NCI-H1436 treated with DMSO at 0.1 percent for 48 hours (cell line): ENCODE measurements around the gene MTRF1.
A peak's percentile ranks its signal among the peaks of the same experiment; 100 is the strongest.

Experiments
- DNase-seq: peaks from one replicate; lab custom pipeline; 2025; lab: John Stamatoyannopoulos, UW

The MTRF1 gene

DNA sequence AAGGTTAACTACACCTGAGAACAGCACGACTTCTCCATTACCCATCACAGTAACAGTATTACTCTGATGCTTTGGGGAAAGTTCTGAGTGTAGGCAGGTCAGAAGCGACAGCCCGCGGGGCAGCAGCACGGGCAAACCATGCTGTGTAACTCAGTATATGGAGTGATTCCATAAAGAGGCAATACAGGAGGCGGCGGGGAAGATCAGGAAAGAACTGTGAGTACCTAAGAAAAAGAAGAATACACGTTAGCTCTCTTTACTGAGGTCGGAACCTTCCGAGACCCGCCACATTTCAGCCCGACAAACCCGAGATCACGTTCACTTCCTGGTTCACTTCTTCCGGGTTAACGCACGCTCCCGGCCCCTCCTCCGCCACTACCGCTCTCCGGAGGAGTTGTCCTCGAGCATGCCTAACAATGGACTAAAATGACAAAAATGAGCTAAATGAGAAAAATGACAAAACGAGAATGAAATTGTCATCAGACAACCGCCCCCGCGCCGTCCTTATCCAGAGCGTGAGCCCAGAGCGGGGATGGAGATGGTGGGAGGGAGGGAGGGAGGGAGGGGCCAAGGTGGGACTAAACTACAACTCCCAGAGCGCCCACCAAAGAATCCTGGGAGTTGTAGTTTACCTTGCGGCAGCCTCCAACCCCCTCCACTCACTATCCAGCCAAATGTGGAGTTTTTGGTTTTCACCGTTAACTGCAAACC lies at the start of gene MTRF1:
Gene MTRF1 (minus strand): TSS at position 316 of the 711 bp plus-strand sequence. CDS start 2,669 bp downstream, outside the sequence.
- DNase-seq, result peak; percentile 30

DNA sequence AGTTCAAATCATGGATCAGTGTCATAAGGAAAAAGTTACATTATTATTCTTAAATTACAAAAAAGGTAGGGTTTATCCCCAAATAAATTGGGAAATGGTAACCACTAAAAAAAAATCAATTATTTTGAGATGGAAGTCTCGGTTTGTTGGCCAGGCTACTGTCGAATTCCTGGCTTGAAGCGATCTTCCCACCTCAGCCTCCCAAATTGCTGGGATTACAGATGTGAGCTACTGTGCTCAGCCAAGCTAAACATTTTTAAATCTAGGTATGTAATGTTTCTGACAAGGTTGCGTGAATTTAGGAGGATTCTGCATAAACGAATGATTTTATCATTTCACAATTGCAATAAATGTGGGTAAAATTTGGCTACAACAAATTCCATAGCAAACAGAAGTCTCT lies 49.7 kb upstream of the MTRF1 start:
- no peak for DNase-seq

- no peak for DNase-seq
Observed at GRCh38 chr13:41312176-41312500, 48.8 kb upstream of the MTRF1 start.

- DNase-seq, result no peak
Observed at GRCh38 chr13:41311406-41312175, 48.2 kb upstream of the MTRF1 start.

- DNase-seq, result peak; percentile 19
Observed at GRCh38 chr13:41310963-41311405, 47.6 kb upstream of the MTRF1 start, which contains the start of gene NAA16. TSS of gene NAA16 (plus strand) at chr13:41311267. CDS start at chr13:41311529, 262 bp downstream.

DNA sequence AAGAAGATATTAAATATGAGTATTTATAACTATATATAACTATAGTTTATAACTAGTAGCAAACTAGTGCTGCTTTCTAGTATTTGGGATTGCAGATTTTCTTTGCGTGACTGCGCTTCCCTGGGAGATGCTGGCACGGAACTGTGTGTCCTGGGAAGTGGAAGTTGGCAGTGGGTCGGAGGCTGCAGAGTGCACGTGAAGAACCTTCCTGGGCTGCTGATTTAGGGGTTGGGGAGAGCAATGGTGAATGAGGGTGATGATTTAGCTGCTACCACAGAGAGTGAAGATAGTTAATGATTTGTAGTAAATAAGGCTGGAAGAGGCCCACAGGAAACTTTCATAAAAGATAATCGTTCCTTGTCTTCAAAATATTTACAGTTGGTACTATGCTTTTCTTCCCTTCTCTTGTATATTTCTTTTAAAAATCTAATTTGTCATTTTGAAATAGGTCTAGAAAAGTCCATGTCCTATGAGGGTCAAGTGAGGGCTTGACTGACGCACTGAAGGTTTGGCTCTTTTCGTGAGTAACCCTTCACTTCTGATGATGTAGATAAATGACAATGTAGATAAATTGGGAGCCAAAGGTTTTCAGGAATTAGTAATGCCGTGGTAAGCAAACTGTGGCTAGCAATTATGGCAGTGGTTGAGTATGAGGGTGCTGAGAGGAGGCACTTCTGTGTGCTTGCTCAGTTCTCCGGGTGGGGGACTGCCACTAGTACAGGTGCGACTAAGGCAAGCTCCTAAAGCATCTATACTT lies 44.7 kb upstream of the MTRF1 start:
- DNase-seq, result no peak

GRCh38 chr13:41306271-41307145 lies 43.1 kb upstream of the MTRF1 start:
- no peak for DNase-seq

DNA sequence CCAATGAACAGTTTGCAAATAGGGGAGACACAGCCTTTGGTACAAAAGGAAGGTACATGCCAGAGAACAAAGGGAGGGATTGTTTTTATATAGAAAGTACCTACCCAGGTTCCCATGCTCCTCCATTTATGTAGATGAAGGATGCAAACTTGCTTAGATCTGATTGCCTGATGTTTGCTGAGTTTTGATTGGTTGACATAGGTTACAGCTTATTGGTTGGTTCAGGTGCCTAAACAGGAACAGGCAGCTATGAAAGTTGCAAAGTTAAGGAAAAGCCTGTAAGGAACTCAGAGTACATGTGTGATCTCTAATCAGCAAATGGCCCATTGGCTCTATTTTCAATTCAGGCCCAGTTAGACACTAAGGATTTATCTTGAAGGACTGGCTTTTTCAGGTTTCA lies 41.2 kb upstream of the MTRF1 start:
- DNase-seq, result no peak

- DNase-seq, result no peak
Observed at GRCh38 chr13:41302743-41303142, 39.4 kb upstream of the MTRF1 start.

- DNase-seq, result no peak
Observed at GRCh38 chr13:41299316-41300094, 36.1 kb upstream of the MTRF1 start.

DNA sequence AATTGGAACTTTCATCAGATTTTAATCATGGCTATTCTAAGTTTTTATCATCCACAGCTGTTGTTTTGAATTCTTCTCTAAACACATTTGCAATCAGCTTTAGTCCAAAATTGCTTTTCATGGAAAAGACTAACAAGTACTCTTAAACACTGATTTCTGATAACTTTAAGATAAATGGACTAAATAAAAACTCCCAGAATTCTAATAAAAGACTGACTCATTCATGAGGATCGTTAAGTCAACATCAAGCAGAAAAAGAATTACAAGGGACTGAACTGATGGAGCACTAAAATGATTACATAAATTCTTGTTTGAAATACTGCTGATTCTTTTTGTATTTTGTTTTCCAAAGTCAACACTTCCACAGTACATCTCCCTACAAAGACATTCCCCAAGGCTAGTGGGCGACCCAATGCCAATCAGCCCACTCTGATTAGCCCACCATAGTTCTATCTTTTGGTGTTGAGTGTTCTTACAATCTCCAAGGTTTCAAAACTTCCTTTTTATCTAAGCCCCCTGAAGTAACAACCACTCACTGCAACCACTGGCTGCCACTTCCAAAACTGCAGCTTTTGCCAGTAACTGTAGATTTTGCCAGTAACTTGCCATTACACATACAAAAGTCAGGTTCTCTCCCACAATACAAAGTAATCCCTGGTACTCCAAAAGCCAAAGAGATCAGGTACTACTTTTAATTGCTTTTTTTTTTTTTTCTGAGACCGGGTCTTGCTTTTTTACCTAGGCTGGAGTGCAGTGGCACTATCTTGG lies 33.7 kb upstream of the MTRF1 start:
- no peak for DNase-seq

- no peak for DNase-seq
Observed at GRCh38 chr13:41295973-41296372, 32.6 kb upstream of the MTRF1 start.

DNA sequence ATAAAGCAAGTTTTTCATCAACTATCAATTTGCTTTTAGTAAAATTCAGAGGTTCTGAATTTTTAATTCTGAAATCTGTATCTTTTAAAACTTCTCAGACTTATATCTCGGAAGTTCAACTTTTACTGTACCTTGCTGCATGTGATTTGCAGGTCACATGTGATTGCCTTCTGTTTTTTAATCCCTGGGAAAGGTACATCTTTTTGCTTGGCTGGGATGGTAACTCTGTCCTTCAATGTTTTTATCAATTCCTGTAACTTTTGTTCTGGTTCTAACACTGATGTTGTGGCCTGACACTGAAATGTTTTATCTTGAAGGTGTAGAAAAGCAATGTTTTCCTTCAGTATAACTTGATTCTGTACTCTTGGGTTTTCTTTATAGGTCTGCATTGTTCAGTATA lies 31.5 kb upstream of the MTRF1 start:
- DNase-seq, result no peak

- DNase-seq, result no peak
Observed at GRCh38 chr13:41293272-41293671, 29.9 kb upstream of the MTRF1 start.

DNA sequence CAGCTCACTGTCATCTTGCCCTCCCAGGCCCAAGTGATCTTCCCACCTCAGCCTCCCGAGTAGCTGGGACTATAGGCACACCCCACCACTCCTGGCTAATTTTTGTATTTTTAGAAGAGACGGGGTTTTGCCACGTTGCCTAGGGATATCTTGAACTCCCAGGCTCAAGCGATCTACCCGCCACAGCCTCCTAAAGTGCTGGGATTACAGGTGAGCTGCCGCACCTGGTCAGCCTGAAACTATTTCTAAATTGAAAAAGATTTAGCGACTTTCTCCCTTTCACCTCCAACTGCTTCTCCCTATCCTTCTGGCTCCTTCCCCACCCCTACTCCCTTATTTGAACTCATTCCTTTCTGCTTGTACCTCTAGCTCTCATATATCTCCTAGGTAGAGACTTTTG lies 27.9 kb upstream of the MTRF1 start:
- no peak for DNase-seq

DNA sequence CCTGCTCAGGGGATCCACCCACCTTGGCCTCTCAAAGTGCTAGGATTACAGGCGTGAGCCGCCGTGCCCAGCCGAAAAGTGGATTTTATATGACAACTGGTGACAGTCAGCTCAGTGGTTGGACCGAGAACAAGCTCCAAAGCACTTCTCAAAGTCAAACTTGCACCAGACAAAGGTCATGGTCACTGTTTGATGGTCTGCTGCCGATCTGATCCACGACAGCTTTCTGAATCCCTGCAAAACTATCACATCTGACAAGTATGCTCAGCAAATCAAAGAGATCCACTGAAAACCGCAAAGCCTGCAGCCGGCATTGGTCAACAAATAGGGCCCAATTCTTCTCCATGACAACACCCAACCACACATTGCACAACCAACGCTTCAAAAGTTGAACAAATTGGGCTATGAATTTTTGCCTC lies 26.1 kb upstream of the MTRF1 start:
- no peak for DNase-seq

GRCh38 chr13:41286370-41286769 lies 23.0 kb upstream of the MTRF1 start:
- no peak for DNase-seq

DNA sequence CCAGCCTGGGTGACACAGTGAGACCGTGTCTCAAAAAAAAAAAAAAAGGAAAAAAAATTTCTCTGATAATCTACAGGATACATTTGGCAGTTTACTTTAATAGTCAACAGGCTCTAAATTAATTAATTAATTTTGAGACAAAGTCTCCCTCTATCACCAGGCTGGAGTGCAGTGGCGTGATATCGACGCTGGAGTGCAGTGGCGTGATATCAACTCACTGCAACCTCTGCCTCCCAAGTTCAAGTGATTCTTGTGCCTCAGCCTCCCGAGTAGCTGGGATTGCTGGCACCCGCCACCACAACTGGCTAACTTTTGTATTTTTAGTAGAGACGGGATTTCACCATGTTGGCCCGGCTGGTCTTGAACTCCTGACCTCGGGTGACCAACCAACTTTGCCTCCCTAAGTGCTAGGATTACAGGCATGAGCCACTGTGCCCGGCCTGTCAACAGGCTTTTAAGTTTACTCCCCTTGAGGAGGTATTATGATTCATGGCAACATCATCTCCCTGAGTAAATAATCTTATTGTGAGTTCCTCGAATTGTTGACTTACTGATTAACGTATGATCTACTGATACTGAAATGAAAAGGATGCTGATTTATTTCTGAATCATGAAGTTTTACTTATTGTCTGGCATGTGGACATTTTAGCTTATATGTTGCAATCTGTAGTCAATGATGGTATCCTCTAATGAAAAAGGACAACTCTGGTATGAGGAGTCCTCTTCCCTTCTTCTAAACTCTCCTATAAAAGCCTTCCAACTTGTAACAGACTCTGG lies 21.3 kb upstream of the MTRF1 start:
- DNase-seq, result no peak

DNA sequence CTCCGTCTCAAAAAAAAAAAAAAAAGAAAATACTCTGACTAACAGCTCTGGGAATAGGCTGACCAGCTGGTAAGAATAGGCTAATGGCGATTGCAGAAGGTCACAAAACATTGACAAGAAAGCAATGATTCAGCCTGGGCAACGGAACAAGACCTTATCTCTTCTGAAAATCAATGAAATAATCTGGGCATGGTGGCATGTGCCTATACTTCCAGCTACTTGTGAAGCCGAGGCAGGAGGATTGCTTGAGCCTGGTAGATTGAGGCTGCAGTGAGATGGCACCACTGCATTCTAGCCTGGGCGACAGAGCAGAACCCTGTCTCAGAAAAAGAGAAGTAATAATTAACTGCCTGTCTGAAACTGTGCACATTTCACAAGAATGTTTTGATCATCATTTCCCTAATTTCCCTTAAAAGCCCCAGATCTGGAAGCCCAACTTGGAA lies 18.8 kb upstream of the MTRF1 start:
- no peak for DNase-seq
